ENCODE results near the gene SWI5. TPM values are rescaled to one million over a fixed set of nuclear protein-coding genes. Genes with fewer than 3 reads are reported as not detected.

SWI5 gene
- total RNA-seq (ENCODE audit: low replicate concordance), result 35.1 and 64.4 TPM in 2 replicates

DNA sequence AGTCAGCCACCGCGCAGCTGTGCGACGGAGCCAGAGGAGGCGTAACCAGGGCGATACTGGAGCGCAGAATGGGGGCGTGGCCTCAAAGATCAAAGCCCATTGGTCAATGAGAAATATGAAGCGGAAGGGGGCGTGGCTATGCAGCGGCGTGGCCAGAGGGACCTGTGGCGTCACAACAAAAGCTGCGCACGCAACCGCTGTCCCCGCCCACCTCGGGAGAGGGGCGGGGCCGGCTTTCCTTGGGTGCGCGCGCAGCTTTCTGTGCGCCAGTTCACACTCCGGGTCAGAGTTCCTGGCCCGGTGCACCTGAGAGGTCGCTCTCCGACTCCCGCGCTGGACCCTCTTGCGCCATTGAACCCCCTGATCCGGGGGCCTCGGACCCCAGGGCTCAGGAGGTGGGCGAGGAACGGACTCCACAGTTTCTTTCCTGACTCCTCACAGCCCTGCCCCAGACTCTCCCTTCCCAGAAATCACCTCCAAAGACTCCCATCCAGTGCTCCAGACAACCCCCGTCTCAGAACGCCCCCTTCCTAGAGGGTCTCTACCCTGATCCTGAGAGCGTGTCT lies at the start of gene SWI5:
Gene SWI5 (plus strand): TSS at position 269 of the 566 bp plus-strand sequence.

DNA sequence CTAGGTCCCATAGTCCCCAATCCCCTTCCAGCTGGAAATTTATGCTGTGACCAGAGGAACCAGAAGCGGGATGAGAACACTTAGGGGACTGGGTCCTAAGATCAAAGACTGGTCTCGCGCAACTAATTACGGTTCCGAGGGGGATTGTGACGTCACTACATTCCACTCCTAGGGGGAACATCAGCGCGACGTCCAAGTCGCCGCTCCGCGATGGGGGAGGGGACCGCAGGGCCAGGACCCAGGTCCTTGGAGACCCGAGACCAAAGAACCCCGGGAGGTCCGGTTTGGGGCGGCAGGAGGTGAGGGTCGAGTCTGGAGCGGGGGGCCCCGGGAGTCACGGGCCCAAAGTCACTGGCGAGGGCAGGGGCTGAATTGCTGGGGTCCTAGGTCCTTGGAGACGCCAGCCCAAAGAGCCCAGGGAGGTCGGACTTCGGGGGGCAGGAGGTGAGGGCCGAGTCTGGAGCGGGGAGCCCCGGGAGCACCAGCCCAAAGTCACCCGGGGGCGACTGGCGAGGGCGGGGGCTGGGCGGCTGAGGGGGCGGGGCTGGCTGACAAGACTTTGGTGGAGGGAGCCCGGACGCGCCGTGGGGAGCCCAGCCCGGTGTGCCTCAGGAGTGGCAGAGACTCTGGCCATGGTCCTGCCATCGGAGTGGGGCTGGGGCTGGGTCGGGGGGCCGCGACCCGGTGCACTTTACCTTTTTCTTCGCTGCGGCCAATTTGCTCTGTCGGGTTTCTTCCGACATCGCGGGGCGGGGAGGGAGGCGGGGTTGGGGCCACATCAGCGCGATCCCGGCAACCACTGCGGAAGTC lies 673 bp upstream of the SWI5 start, which contains the start of gene GOLGA2:
Gene GOLGA2 (minus strand): TSS at position 810 of the 810 bp plus-strand sequence. CDS start 31 bp downstream, at position 779.

DNA sequence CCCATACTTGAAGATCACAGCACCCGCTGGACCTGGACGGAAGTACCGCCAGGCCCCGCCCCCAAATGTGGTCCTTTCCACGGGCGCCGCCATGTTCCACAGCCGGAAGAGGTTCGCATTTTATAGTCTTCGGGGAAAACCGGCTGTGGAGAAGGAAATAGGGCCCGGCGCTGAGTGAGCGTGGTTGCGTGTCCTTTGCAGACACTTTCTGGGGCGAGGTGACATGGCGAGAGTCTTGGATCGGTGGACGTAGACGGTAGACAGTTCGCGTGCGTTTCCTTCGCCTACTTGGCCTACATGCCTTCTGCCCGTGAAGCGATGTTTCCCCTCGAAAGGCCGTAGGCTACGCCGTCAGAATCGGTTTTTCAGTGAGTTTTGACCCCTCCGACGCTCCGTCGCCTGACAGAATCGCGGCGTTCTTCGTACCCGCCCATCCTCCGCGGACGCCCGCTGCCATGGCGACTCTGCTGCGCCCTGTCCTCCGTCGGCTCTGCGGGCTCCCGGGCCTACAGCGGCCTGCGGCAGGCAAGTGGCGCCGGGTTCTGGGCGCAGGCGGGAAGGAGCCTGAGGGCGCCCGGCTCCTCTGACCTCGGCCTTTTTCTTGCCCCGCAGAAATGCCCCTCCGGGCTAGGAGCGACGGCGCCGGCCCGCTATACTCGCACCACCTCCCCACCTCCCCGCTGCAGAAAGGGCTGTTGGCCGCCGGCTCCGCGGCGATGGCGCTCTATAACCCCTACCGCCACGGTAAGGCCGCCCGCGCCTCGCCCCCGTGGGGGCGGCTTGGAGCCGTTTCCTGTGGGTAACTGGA lies 46.5 kb downstream of the SWI5 start, which contains the start of the genes COQ4 and TRUB2:
Gene COQ4 (plus strand): TSS at position 436 of the 808 bp plus-strand sequence. CDS start 20 bp downstream, at position 456.
Gene TRUB2 (minus strand): TSS at position 44 of the 808 bp plus-strand sequence. CDS start 39 bp downstream, at position 5.

Other genes with a start within 250 kb of the SWI5 start
- gene NAIF1, start 209.0 kb upstream of the SWI5 start, total RNA-seq (ENCODE audit: low replicate concordance), result 10.1 and 16.0 TPM in 2 replicates
- gene SLC25A25, start 208.0 kb upstream of the SWI5 start, total RNA-seq (ENCODE audit: low replicate concordance), result 19.2 and 19.4 TPM in 2 replicates
- 69.7 and 112 TPM in 2 replicates for gene PTGES2, start 148.5 kb upstream of the SWI5 start, total RNA-seq (ENCODE audit: low replicate concordance)
- not detected in 2 replicates for gene LCN2, start 126.8 kb upstream of the SWI5 start, total RNA-seq (ENCODE audit: low replicate concordance)
- 3.7 and 26.9 TPM in 2 replicates for gene BBLN, start 116.0 kb upstream of the SWI5 start, total RNA-seq (ENCODE audit: low replicate concordance)
- 16.0 and 27.5 TPM in 2 replicates for gene CIZ1, start 84.7 kb upstream of the SWI5 start, total RNA-seq (ENCODE audit: low replicate concordance)
- 4.4 and 70.0 TPM in 2 replicates for gene DNM1, start 72.9 kb upstream of the SWI5 start, total RNA-seq (ENCODE audit: low replicate concordance)
- gene GOLGA2, start 269 bp upstream of the SWI5 start, total RNA-seq (ENCODE audit: low replicate concordance), result 117 and 137 TPM in 2 replicates
- 18.1 and 24.8 TPM in 2 replicates for gene TRUB2, start 46.2 kb downstream of the SWI5 start, total RNA-seq (ENCODE audit: low replicate concordance)
- gene COQ4, start 46.6 kb downstream of the SWI5 start, total RNA-seq (ENCODE audit: low replicate concordance), result 22.9 and 23.2 TPM in 2 replicates
- 11.2 and 17.7 TPM in 2 replicates for gene SLC27A4, start 64.3 kb downstream of the SWI5 start, total RNA-seq (ENCODE audit: low replicate concordance)
- gene URM1, start 95.1 kb downstream of the SWI5 start, total RNA-seq (ENCODE audit: low replicate concordance), result 25.9 and 36.8 TPM in 2 replicates
- gene CERCAM, start 144.6 kb downstream of the SWI5 start, total RNA-seq (ENCODE audit: low replicate concordance), result 69.0 and 73.4 TPM in 2 replicates
- gene ODF2, start 179.7 kb downstream of the SWI5 start, total RNA-seq (ENCODE audit: low replicate concordance), result 41.1 and 44.3 TPM in 2 replicates
- 22.1 and 24.5 TPM in 2 replicates for gene GLE1, start 228.4 kb downstream of the SWI5 start, total RNA-seq (ENCODE audit: low replicate concordance)